Tibial nerve (tissue), 3 donors: Measurements from ENCODE around the gene SEL1L3.

Source experiments
- POLR2A ChIP-seq, 2 donors: fragments of 450-650 bp; IDR thresholded peaks; one replicate each; pipeline ENCODE4 v1.6.1; 2017; ENCODE audit warnings: antibody characterized with exemption in 2 of 2, mild to moderate bottlenecking in 2 of 2, moderate library complexity in 2 of 2
- TF ChIP-seq, protein P1 (sequence below), 5 experiments: fragments of 200-600 bp in 3 of 5; fragments of 450-650 bp in 2 of 5; sonication (generic) in 3 of 5; IDR thresholded peaks; one replicate each; pipeline ENCODE4 v1.5.1; 2016 to 2019; ENCODE audit warnings: antibody characterized with exemption in 5 of 5, mild to moderate bottlenecking in 3 of 5, moderate library complexity in 2 of 5

GRCh38 chr4:25878676-25879075 is 15.9 kb upstream of the SEL1L3 start:
- TF ChIP-seq, protein P1, sequence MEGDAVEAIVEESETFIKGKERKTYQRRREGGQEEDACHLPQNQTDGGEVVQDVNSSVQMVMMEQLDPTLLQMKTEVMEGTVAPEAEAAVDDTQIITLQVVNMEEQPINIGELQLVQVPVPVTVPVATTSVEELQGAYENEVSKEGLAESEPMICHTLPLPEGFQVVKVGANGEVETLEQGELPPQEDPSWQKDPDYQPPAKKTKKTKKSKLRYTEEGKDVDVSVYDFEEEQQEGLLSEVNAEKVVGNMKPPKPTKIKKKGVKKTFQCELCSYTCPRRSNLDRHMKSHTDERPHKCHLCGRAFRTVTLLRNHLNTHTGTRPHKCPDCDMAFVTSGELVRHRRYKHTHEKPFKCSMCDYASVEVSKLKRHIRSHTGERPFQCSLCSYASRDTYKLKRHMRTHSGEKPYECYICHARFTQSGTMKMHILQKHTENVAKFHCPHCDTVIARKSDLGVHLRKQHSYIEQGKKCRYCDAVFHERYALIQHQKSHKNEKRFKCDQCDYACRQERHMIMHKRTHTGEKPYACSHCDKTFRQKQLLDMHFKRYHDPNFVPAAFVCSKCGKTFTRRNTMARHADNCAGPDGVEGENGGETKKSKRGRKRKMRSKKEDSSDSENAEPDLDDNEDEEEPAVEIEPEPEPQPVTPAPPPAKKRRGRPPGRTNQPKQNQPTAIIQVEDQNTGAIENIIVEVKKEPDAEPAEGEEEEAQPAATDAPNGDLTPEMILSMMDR (IDR thresholded peaks at IDR 0.05): no peak
- TF ChIP-seq POLR2A (IDR thresholded peaks at IDR 0.05): no peak
